HS-5 (cell line): ENCODE data around the gene RHBDF1.
"Not testable (repeated sequence)": the region's sequence is repeated elsewhere in the genome, so short reads cannot be mapped to it uniquely, and the experiment has no call there.

Source experiments
- DNase-seq: peaks from one replicate; pipeline ENCODE4 v3.0.0-alpha.2; 2012; ENCODE audit warnings: low read depth

The RHBDF1 gene

GRCh38 chr16:58491-59439 lies 13.7 kb downstream of the RHBDF1 start:
- no peak for DNase-seq

- DNase-seq = no peak
Measured at GRCh38 chr16:57711-58110, 14.7 kb downstream of the RHBDF1 start.

- no peak for DNase-seq
Measured at GRCh38 chr16:56231-56927, 16.1 kb downstream of the RHBDF1 start.

GRCh38 chr16:55571-56136 lies 16.8 kb downstream of the RHBDF1 start:
- DNase-seq = no peak

GRCh38 chr16:54237-54581 lies 18.2 kb downstream of the RHBDF1 start:
- DNase-seq = no peak

GRCh38 chr16:53346-54236 lies 18.8 kb downstream of the RHBDF1 start, which contains the start of the genes POLR3K and SNRNP25:
POLR3K (minus strand) TSS chr16:53608; CDS start chr16:53586, 22 bp downstream.
SNRNP25 (plus strand) TSS chr16:53828; CDS start chr16:54017, 189 bp downstream.
- DNase-seq = no peak

- no peak for DNase-seq
Measured at GRCh38 chr16:50769-51591, 21.5 kb downstream of the RHBDF1 start.

GRCh38 chr16:47234-47633 lies 25.2 kb downstream of the RHBDF1 start:
- DNase-seq = no peak

GRCh38 chr16:46510-46909 lies 25.9 kb downstream of the RHBDF1 start:
- DNase-seq = not testable (repeated sequence)

- no peak for DNase-seq
Measured at GRCh38 chr16:45454-45853, 27.0 kb downstream of the RHBDF1 start.

GRCh38 chr16:44655-45054 lies 27.8 kb downstream of the RHBDF1 start:
- no peak for DNase-seq

GRCh38 chr16:43294-43693 lies 29.1 kb downstream of the RHBDF1 start:
- no peak for DNase-seq

GRCh38 chr16:42691-43090 lies 29.7 kb downstream of the RHBDF1 start:
- DNase-seq = no peak

- DNase-seq = no peak
Measured at GRCh38 chr16:42069-42457, 30.4 kb downstream of the RHBDF1 start.

GRCh38 chr16:41439-42068 lies 30.9 kb downstream of the RHBDF1 start:
- DNase-seq = no peak

- no peak for DNase-seq
Measured at GRCh38 chr16:38941-39892, 33.2 kb downstream of the RHBDF1 start.

GRCh38 chr16:38206-38605 lies 34.2 kb downstream of the RHBDF1 start:
- not testable (repeated sequence) for DNase-seq

GRCh38 chr16:37511-37910 lies 34.9 kb downstream of the RHBDF1 start:
- no peak for DNase-seq

GRCh38 chr16:36336-36984 lies 36.0 kb downstream of the RHBDF1 start:
- DNase-seq = no peak
